Measurements from ENCODE around the gene CEP135.
"Not testable (repeated sequence)": the region's sequence is repeated elsewhere in the genome, so short reads cannot be mapped to it uniquely, and the experiment has no call there.

Gene CEP135

GRCh38 chr4:55932511-55932910 is 16.2 kb upstream of the CEP135 start:
- no peak for DNase-seq
- Histone ChIP-seq H3K36me3 (no peaks in the 10 kb centered on the region), H3K27me3 (no peaks in the 10 kb centered on the region), H3K4me1 (no peaks in the 10 kb centered on the region), H3K9me3 (peaks cover under 1% of the 10 kb centered on the region; the same call in 1 of the 2 replicates), H3K4me3 (ENCODE audit: low read depth, low read length) (no peak overlapping the region)
- TF ChIP-seq, protein P1, sequence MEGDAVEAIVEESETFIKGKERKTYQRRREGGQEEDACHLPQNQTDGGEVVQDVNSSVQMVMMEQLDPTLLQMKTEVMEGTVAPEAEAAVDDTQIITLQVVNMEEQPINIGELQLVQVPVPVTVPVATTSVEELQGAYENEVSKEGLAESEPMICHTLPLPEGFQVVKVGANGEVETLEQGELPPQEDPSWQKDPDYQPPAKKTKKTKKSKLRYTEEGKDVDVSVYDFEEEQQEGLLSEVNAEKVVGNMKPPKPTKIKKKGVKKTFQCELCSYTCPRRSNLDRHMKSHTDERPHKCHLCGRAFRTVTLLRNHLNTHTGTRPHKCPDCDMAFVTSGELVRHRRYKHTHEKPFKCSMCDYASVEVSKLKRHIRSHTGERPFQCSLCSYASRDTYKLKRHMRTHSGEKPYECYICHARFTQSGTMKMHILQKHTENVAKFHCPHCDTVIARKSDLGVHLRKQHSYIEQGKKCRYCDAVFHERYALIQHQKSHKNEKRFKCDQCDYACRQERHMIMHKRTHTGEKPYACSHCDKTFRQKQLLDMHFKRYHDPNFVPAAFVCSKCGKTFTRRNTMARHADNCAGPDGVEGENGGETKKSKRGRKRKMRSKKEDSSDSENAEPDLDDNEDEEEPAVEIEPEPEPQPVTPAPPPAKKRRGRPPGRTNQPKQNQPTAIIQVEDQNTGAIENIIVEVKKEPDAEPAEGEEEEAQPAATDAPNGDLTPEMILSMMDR (IDR thresholded peaks at IDR 0.05; ENCODE audit: low read depth, low read length): no peak

DNA sequence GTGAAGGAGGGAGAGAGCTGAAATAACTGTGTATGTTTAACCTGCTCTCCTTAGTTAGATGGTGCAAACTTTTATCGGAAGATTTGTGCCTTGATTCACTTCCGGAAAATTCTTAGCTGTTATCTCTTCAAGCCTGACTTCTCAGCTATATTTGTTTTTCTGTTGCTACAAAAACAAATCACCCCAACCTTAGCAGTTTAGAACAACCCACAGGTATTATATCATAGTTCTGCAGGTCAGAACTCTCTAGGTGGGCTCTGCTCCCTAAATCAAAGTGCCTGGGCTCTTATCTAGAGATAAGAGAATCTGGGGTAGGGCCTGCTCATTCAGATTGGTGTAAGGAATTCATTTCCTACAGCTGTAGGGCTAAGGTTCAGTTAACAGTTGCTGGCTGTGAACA is 15.1 kb upstream of the CEP135 start:
- Histone ChIP-seq H3K4me3 (ENCODE audit: low read depth, low read length) (no peak overlapping the region), H3K9me3 (0 out of 2 replicates have a peak, but pooled peaks cover 3% of the 10 kb centered on the region), H3K27me3 (no peaks in the 10 kb centered on the region), H3K36me3 (no peaks in the 10 kb centered on the region), H3K4me1 (no peaks in the 10 kb centered on the region)
- TF ChIP-seq, protein P1 (IDR thresholded peaks at IDR 0.05; ENCODE audit: low read depth, low read length): no peak
- DNase-seq: no peak

DNA sequence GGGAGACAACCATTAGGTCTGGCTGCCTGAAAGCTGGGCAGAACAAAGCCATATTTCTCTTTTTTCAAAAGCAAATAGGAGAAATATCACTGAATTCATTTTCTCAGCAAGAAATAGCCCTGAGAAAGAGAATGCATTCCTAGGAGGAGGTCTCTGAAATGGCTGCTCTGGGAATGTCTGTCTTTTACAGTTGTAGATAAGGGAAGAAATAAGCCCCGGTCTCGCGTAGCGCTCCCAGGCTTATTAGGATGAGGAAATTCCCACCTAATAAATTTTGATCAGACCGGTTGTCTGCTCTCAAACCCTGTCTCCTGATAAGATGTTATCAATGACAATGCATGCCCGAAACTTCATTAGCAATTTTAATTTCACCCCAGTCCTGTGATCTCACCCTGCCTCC is 12.8 kb upstream of the CEP135 start:
- not testable (repeated sequence) for H3K27me3 ChIP-seq; H3K36me3 ChIP-seq; DNase-seq; H3K9me3 ChIP-seq; H3K4me1 ChIP-seq; H3K4me3 ChIP-seq (ENCODE audit: low read depth, low read length)

DNA sequence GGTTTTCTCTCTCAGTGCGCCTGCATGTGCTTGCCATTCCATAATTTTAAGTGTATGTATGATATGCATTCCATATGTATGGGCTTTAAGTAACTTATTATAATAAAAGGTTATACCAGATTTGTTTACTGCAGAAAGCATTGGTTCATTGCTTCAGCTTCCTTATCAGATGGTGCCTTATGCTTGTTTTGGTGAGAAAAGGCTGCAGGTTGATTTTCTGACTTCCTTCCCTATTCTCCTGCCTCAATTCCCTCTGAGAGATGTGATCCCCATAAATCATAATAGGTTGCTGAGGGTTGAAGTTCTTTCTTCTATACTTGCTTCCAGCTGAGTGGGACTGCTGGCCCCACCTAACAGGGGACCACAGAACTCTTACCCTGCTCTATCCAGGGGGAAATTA is 10.3 kb upstream of the CEP135 start:
- Histone ChIP-seq H3K9me3 (peaks cover 3% of the 10 kb centered on the region; the same call in 1 of the 2 replicates), H3K4me3 (ENCODE audit: low read depth, low read length) (no peak overlapping the region)
- TF ChIP-seq, protein P1 (IDR thresholded peaks at IDR 0.05; ENCODE audit: low read depth, low read length): no peak

DNA sequence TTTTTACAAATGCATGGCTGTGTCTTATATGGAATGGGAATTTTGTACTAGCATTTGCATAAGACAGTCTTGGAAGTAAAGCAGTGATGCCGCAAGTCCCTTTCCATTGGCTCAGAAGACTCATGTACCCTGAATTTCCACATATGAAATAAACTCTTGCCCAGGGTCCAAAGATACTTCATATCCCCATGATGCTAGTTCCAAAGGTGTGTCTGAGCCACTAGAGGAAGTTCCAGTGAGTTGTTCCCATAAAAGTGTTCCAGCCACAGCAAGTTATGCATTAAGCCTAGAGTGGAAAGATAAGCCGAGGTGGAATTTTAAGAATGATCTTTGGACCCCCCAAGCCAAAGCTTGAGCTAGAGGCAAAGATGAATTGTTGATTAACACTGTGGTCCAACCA is 9.3 kb upstream of the CEP135 start:
- Histone ChIP-seq H3K27me3 (no peaks in the 10 kb centered on the region), H3K9me3 (peaks cover 3% of the 10 kb centered on the region; the same call in 1 of the 2 replicates), H3K4me3 (ENCODE audit: low read depth, low read length) (no peak overlapping the region), H3K36me3 (no peaks in the 10 kb centered on the region), H3K4me1 (no peaks in the 10 kb centered on the region)
- no peak for DNase-seq
- TF ChIP-seq, protein P1 (IDR thresholded peaks at IDR 0.05; ENCODE audit: low read depth, low read length): no peak

More for the DNA sequence above, 10.3 kb upstream of the CEP135 start:
- H3K27me3 ChIP-seq: no peaks in the 10 kb centered on the region
- H3K4me1 ChIP-seq: no peaks in the 10 kb centered on the region
- no peak for DNase-seq
- no peaks in the 10 kb centered on the region for H3K36me3 ChIP-seq

DNA sequence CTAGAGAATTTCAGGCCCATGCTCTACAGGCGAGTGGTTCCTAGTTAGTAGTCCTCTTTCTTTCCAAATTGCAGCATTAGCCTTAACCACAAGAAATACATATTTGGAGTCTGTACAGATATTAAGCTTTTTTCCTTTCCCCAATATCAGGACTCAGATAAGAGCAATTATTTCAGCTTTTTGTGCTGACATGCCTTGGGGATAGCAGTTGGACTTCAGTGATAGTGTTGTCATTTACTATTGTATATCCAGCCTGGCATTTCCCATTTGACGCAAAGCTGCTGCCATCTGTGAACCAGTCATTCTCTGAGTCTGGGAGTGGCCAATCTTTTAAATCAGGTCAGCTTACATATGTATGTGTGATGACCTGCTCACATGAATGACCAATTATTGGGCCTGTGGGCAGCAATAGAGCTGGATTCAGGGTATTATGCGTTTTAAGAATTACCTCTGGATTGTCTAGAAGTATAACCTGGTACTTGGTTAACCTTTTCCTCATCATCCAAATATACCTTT is 6.8 kb upstream of the CEP135 start:
- no peaks in the 10 kb centered on the region for H3K4me1 ChIP-seq
- H3K36me3 ChIP-seq: no peaks in the 10 kb centered on the region
- H3K4me3 ChIP-seq (ENCODE audit: low read depth, low read length): no peak overlapping the region
- no peaks in the 10 kb centered on the region for H3K27me3 ChIP-seq
- peaks cover 3% of the 10 kb centered on the region; the same call in 1 of the 2 replicates for H3K9me3 ChIP-seq
- no peak for DNase-seq
- TF ChIP-seq, protein P1 (IDR thresholded peaks at IDR 0.05; ENCODE audit: low read depth, low read length): no peak
